Measurements from ENCODE around the gene RPS3A. TPM values are rescaled to one million over a fixed set of nuclear protein-coding genes. Genes with fewer than 3 reads are reported as not detected.
"Not testable (repeated sequence)": the region's sequence is repeated elsewhere in the genome, so short reads cannot be mapped to it uniquely, and the experiment has no call there.

The RPS3A gene
- total RNA-seq = 1,373 and 1,443 TPM in 2 replicates

- intact Hi-C loops (cut with micrococcal nuclease) = loop anchor here (1.0 to 10.0 kb wide), 14 partner anchors 18 to 1985 kb away; partner anchors contain the start of genes ARFIP1, FBXW7, GATB and LRBA
Measured at GRCh38 chr4:151099229-151099975, at the start of gene RPS3A. Gene RPS3A (plus strand): TSS chr4:151099628. CDS start chr4:151099653, 25 bp downstream.

DNA sequence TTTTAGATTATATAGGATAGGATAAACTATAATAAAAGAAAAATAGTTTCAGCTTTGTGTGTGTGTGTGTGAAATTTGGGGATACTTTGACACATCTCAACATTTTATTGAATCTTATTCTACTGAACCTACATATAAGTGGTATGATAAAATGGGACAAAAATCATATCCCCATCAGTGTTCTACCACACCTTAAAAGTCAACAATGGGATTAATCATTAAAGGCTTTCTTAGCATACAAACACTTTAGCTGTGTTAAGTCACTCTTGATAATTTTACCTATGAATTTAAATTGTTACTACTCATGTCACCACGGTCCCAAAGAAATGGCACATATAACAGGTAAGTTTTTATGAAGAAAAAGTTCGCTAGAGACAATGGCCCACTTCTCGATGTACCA is 46.6 kb upstream of the RPS3A start:
- intact Hi-C loops (cut with micrococcal nuclease) = no loop called here

GRCh38 chr4:151055539-151055938 is 43.9 kb upstream of the RPS3A start:
- intact Hi-C loops (cut with micrococcal nuclease) = no loop called here

- intact Hi-C loops (cut with micrococcal nuclease) = not testable (repeated sequence)
Measured at GRCh38 chr4:151063143-151063542, 36.3 kb upstream of the RPS3A start.

DNA sequence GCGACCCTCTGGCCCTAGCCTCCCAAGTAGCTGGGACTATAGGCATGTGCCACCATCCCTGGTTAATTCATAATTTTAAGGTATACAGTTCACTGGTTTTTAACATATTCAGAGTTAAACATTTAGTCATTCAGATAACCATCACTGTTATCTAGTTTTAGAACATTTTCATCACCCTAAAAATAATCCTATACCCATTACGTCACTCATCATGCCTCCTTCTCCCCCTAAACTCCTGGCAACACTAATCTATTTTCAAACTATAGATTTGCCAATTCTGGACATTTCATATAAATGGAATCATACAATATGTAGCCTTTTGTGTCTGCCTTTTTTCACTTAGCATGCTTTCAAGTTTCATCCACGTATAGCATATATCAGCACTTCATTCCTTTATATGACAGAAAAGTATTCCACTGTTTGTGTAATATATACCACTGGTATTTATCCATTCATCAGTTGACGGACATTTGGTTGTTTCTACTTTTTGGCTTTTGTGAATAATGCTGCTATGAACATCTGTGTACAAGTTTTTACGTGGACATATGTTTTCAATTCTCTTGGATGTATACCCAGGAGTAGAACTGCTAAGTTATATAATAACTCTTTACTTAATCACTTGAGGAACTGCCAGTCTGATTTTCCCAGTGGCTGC is 32.0 kb upstream of the RPS3A start:
- intact Hi-C loops (cut with micrococcal nuclease) = no loop called here

DNA sequence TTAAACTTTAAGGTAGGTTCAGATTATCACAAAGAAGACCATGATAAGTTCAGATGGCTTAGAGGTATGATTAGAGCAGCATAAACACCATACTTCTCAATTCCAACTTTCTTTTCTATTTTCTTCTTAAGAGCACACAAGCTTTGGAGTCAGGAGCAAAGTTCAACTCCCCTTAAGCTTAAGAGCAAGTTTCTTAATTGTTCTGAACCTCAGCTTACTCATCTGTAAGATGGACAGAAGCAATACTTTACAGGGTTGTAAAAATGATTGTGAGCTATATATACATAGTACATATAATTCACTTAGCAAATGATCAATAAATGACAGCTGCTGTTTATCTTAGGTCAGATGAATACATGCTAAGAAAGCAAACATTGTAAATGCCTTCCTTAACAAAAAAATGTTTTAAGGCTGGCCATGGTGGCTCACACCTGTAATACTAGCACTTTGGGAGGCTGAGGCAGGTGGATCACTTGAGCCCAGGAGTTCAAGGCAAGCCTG is 25.0 kb upstream of the RPS3A start:
- intact Hi-C loops (cut with micrococcal nuclease) = no loop called here

DNA sequence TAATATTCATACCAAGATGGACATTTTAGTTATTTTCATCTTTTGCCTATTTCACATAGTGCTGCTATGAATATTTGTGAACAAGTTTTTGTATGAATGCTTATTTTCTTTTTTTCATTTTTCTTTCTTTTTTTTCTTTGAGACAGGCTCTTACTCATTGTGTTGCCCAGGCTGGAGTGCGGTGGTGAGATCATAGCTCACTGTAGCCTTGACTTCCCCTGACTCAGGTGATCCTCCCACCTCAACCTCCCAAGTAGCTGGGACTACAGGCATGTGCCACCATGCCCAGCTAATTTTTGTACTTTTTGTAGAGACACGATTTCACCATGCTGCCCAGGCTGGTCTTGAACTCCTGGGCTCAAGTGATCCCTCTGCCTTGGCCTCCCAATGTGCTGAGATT is 21.4 kb upstream of the RPS3A start:
- intact Hi-C loops (cut with micrococcal nuclease) = not testable (repeated sequence)

DNA sequence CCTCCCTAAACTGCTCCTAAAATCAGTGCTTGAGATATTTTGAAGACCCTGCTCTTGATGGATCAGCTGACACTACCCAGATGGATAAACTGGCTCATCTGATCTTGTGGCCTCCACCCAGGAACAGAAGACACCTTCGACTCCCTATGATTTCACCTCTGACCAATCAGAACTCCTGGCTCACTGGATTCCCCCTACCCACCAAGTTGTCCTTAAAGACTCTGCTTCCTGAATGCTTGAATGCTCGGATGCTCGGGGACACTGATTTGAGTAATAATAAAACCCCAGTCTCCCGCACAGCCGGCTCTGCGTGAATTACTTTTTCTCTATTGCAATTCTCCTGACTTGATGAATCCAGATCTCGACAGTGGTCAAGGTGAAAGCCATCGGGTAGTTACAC is 12.0 kb upstream of the RPS3A start:
- intact Hi-C loops (cut with micrococcal nuclease) = no loop called here

DNA sequence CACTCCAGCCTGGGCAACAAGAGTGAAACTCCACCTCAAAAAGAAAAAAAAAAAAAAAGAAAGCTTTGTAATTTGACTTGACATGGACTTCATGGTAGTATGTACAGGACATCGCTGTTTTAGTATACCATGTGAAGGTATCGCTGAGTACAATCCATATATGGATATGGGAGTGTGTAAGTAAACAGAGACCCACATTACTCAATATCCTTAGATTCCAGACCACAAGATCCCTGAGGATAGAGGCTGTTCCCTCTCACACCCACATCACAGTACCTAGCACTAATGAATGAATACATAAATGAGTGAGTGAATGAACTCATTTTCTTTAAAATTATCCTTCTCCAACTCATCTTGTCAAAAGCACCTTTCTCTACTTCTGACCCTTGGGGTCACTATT is 8.4 kb upstream of the RPS3A start:
- intact Hi-C loops (cut with micrococcal nuclease) = loop anchor here (10.0 kb wide), 1 partner anchor 1994 kb away; no protein-coding TSS in a partner anchor

DNA sequence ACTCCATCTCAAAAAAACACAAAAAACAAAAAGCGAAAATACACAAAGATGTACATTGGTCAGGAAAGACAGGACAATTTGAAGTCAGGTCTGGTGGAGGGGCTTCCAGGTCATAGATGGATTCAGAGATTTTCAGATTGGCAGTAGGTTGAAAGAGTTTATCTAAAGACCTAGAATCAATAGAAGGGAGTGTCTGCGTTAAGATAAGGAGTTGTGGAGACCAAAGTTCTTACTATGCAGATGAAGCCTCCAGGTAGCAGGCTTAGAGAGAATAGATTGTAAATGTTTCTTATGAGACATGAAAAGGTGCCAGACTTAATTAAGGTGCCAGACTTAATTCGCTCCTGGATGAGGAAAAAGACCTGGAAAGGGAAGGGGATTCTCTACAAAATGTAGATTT is 6.9 kb upstream of the RPS3A start:
- intact Hi-C loops (cut with micrococcal nuclease) = loop anchor here (10.0 kb wide), 1 partner anchor 1992 kb away; no protein-coding TSS in a partner anchor

DNA sequence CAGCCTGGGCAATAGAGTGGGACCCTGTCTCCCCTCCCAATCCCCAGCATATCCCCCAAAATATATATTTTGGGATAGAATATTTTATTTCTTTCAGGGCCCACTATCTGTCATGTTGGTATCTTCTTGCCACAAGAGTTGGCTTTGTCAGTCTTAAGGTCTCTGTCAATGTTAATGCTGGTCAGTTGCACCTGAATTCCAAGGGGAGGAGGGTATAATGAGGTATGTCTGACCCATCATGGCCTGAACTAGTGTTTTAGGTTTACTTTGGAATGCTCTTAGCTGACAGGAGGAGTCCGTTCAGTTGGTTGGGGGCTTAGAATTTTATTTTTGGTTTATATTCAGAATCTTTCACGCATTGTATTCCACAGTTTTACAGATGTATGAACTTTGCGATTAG is 6.2 kb upstream of the RPS3A start:
- intact Hi-C loops (cut with micrococcal nuclease) = loop anchor here (10.0 kb wide), 1 partner anchor 1992 kb away; no protein-coding TSS in a partner anchor

GRCh38 chr4:151094290-151094751 is 5.1 kb upstream of the RPS3A start:
- intact Hi-C loops (cut with micrococcal nuclease) = loop anchor here (10.0 kb wide), 1 partner anchor 1990 kb away; no protein-coding TSS in a partner anchor

DNA sequence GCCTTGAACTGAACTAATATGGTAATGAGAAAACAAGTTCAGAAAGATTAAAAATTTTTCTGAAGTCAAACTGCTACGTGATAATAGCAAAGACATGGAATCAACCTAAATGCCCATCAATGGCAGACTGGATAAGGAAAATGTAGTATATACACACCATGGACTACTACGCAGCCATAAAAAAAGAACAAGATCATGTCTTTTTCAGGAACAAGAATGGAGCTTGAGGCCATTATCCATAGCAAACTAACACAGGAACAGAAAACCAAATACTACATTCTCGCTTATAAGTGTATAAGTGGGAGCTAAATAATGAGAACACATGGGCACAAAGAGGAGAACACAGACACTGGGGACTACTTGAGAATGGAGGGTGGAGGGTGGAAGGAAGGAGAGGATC is 4.3 kb upstream of the RPS3A start:
- intact Hi-C loops (cut with micrococcal nuclease) = loop anchor here (5.0 to 10.0 kb wide), 7 partner anchors 123 to 1990 kb away; partner anchors contain the start of gene TMEM154

- intact Hi-C loops (cut with micrococcal nuclease) = loop anchor here (5.0 to 10.0 kb wide), 7 partner anchors 125 to 1987 kb away; partner anchors contain the start of gene TMEM154
Measured at GRCh38 chr4:151097759-151098158, 1.7 kb upstream of the RPS3A start.

DNA sequence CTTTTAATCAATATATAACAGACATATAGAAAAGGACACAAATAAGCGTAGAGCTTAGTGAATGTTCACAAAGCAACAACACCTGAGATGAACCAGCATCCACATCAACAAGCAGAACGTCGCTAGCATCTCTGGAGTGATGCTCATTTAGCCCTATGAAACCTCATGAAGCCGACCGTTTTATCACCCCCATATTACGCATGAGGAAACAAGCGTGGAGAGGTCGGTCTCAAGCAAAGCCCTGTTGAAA is 524 bp upstream of the RPS3A start:
- intact Hi-C loops (cut with micrococcal nuclease) = loop anchor here (1.0 to 10.0 kb wide), 14 partner anchors 18 to 1986 kb away; partner anchors contain the start of genes ARFIP1, FBXW7, GATB and LRBA

DNA sequence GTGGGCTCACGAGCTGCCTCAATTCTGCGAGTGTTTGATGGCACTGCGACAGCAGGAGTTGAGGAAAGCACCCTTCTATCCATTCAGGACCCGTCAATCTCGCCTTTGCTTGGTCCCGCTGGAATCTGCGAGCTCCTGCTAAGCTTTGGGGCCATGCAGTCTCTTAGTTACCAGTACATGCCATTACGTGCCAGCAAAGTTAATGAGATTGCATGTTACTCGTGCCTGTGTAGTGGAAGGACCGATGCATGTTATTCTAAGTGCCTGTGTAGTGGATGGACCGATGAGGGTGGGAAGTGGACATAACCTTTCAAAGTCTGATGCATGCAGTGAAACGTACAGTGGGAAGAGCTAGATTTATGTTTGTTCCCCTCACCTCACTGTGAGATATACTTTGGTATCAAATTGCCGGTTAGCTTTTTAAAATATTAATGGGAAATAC is 569 bp downstream of the RPS3A start:
- intact Hi-C loops (cut with micrococcal nuclease) = loop anchor here (1.0 to 10.0 kb wide), 14 partner anchors 17 to 1985 kb away; partner anchors contain the start of genes ARFIP1, FBXW7, GATB and LRBA

- intact Hi-C loops (cut with micrococcal nuclease) = no loop called here
Measured at GRCh38 chr4:151100531-151100930, 1.1 kb downstream of the RPS3A start.

GRCh38 chr4:151103758-151104157 is 4.3 kb downstream of the RPS3A start:
- intact Hi-C loops (cut with micrococcal nuclease) = no loop called here

DNA sequence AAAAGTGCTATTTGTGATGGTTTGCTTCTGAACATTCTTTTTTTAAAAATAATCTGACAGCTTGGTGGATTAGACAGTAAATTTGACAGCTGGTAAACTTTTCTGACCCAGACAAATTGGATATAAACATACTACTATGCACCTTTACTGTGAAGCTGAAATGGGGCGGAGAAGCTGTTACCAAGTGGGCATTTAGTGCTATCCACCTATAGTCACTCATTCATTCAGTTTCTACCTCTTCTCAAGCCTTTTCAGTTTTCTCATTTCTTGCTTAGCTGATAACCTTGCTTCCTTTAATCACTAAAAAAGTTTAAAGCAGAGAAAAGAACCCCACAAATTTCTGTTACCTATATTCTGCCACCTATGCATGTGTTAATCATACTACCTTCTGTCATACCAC is 5.2 kb downstream of the RPS3A start:
- intact Hi-C loops (cut with micrococcal nuclease) = no loop called here

DNA sequence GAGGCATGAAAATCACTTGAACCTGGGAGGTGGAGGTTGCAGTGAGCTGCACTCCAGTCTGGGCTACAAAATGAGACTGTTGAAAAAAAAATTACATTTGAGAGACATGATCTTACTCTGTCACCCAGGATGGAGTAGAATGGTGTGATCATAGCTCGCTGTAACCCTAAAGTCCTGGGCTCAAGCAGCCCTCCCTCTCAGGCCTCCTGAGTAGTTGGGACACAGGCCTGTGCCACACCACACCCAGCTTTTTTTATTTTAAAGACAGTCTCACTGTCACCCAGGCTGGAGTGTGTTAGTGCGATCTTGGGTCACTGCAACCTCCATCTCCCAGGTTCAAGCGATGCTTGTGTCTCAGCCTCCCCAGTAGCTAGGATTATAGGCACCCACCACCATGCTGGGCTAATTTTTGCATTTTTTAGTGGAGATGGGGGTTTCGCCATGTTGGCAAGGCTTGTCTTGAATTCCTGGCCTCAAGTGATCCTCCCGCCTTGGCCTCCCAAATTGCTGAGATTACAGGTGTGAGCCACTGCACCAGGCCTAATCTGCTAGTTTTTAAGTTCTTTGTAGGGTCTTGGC is 6.1 kb downstream of the RPS3A start:
- intact Hi-C loops (cut with micrococcal nuclease) = no loop called here

DNA sequence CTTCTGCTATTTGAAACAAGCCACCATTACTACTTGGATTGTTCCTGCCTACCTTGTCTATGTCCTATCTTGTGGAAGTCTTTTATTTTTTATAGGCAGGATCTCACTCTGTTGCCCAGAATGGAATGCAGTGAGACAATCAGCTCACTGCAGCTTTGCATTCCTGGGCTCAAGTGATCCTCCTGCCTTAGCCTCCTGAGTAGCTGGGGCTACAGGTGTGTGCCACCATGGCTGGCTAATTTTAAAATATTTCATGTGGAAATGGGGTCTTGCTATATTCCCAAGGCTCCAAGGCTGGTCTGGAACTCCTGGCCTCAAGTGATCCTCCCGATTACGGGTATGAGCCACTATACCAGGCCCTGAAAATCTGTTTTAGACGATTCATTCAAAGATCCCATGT is 7.6 kb downstream of the RPS3A start:
- intact Hi-C loops (cut with micrococcal nuclease) = no loop called here

- intact Hi-C loops (cut with micrococcal nuclease) = no loop called here
Measured at GRCh38 chr4:151110236-151110635, 10.8 kb downstream of the RPS3A start.

Measured in T-helper 1 cell treated with Interleukin-12 subunit alpha and Interleukin-12 subunit beta and Interleukin-4 antibody, amounts not matched to agents 30 ng/mL and 1 ng/mL, for 36 hours (primary cell).